DMS 273 (cell line): Measurements from ENCODE around the gene GALR3.
"Not testable (repeated sequence)": the region's sequence is repeated elsewhere in the genome, so short reads cannot be mapped to it uniquely, and the experiment has no call there.

Experiments
- DNase-seq: peaks from one replicate; lab custom pipeline; 2025; ENCODE audit not compliant: unreplicated experiment; lab: John Stamatoyannopoulos, UW

Gene GALR3

GRCh38 chr22:37823134-37823985 lies at the start of gene GALR3:
GALR3 (plus strand) TSS chr22:37823382; CDS start chr22:37823407, 25 bp downstream.
- no peak for DNase-seq

GRCh38 chr22:37774728-37775127 lies 48.5 kb upstream of the GALR3 start:
- no peak for DNase-seq

GRCh38 chr22:37775785-37776638 lies 47.2 kb upstream of the GALR3 start:
- no peak for DNase-seq

GRCh38 chr22:37776639-37777005 lies 46.6 kb upstream of the GALR3 start:
- no peak for DNase-seq

GRCh38 chr22:37777122-37777687 lies 46.0 kb upstream of the GALR3 start:
- no peak for DNase-seq

- no peak for DNase-seq
Observed at GRCh38 chr22:37778370-37779009, 44.7 kb upstream of the GALR3 start.

GRCh38 chr22:37781434-37782059 lies 41.6 kb upstream of the GALR3 start:
- peak; percentile 57 for DNase-seq

GRCh38 chr22:37782340-37783168 lies 40.6 kb upstream of the GALR3 start:
- no peak for DNase-seq

GRCh38 chr22:37784829-37785495 lies 38.2 kb upstream of the GALR3 start:
- no peak for DNase-seq

GRCh38 chr22:37790234-37790633 lies 32.9 kb upstream of the GALR3 start:
- no peak for DNase-seq

GRCh38 chr22:37792494-37792893 lies 30.7 kb upstream of the GALR3 start:
- no peak for DNase-seq

GRCh38 chr22:37794376-37794775 lies 28.8 kb upstream of the GALR3 start:
- no peak for DNase-seq

- DNase-seq: no peak
Observed at GRCh38 chr22:37796079-37796478, 27.1 kb upstream of the GALR3 start.

GRCh38 chr22:37797259-37797658 lies 25.9 kb upstream of the GALR3 start:
- not testable (repeated sequence) for DNase-seq

- no peak for DNase-seq
Observed at GRCh38 chr22:37797874-37798500, 25.2 kb upstream of the GALR3 start.

- DNase-seq: not testable (repeated sequence)
Observed at GRCh38 chr22:37799979-37800378, 23.2 kb upstream of the GALR3 start.

GRCh38 chr22:37801946-37802309 lies 21.3 kb upstream of the GALR3 start:
- DNase-seq: peak; percentile 50

GRCh38 chr22:37802310-37803194 lies 20.6 kb upstream of the GALR3 start:
- DNase-seq: peak; percentile 76
